ENCODE measurements around the gene MTERF2.

- TF ChIP-seq CTCF (IDR thresholded peaks at IDR 0.05) (no peak), POLR2A (IDR thresholded peaks at IDR 0.05) (no peak)
These were observed 52.7 kb downstream of the MTERF2 start for GRCh38 chr12:106934277-106934676.
